HG03025 (cell line): ENCODE results near the gene MACROD2.

Experiments used
- ATAC-seq: cut with Tn5 transposase; IDR thresholded peaks from one replicate; pipeline ENCODE4 v1.9.1; 2021; ENCODE audit warnings: mild to moderate bottlenecking, moderate library complexity; ENCODE audit not compliant: unreplicated experiment, low FRiP score

Gene MACROD2

GRCh38 chr20:16100767-16101166 is 2105.5 kb downstream of the MACROD2 start:
- no peak for ATAC-seq
